CD4-positive, alpha-beta T cell treated with Interleukin-15 for 1 hour (primary cell): ENCODE measurements around the gene SMYD1.

Experiments used
- DNase-seq: peaks from one replicate; pipeline ENCODE4 v3.0.0-alpha.2; 2020

SMYD1 gene

DNA sequence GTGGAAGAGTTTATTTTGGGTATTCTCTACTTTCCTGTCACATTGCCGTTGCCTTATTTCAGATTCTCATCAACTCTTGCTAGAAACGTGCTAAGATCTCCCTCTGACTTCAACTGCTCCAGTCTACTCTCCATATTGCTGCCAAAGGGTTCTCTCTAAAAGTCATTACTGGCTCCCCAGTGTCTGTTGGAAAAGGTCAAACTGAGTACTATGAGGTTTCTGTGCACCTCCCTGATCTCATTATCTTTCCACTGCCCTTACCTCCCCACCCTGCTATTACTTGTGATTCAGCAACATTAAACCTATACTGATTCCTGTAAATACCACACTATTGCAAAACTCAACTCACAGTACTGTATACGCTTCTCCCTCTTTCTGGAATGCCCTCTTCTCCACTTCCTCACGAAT is 10.2 kb upstream of the SMYD1 start:
- DNase-seq: no peak

DNA sequence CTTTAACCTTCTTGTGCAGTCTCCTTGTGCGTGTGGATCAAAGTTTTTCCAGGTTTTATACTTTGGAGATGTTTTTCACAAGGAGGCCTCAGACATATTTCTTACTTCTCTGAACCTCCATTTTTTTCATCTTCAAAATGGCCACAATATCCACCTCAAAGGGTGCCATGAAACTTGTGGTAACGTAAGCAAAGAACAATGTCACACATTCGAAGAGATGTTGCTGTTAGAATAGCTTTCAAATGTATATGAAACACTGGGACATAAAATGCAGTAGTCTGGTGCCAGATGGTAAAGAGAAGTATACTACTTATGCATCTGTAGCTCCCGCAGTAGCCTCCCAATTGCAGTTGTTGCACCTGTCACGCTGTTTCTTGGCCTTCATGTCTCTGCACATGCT is 9.4 kb upstream of the SMYD1 start:
- DNase-seq: no peak

DNA sequence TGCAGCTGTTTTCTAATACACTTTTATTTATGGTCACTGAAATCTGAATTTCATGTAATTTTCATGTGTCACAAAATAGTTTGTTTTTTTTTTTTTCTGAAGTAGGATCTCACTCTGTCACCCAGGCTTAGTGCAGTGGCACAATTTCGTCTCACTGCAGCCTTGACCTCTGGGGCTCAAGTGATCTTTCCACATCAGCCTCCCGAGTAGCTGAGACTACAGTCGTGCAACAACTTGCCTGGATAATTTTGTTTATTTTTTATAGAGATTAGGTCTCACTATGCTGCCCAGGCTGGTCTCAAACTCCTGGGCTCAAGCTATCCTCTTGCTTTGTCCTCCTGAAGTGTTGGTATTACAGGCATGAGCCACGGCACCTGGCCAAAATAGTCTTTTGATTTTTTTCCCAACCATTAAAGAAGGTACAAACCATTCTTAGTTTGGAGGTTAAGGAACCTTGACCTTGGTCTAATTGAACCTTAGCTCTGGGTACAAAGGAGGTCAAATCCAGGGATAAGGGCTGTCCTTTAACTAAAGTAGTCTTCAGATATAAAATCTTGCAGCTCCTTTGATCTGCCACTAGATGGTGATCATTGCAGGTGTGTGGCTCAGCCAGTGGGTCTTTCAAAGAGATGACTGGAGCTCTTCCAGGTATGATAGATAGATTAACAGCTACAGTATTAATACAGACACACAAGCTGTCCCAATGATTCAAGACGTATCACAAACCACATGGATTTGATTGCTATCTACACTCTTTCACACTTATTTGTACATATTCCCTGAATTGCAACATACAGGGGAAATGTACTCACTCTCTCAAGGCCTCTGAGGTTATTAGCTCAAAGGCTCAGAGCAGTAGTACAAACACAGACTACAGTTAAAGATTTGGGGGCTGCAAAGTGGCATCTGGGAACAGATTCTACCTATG is 7.4 kb upstream of the SMYD1 start:
- DNase-seq: peak; percentile 32

DNA sequence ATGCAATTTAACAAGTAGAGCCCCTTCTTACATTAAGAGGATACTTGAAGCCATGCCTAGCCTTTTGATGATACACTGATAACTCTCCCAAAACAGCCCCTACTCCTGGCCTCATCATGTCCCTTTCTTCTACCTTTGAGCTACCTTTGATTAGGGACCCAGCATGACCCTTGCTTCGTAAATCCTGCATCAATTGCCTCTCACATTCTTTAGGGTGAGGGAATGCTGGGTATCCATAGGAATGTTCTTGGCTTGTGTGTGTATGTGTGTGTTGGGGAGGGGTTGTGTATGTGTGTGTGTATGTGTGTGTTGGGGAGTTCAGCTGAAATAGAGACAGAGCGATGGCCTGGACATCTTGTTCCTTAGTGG is 6.7 kb upstream of the SMYD1 start:
- no peak for DNase-seq

DNA sequence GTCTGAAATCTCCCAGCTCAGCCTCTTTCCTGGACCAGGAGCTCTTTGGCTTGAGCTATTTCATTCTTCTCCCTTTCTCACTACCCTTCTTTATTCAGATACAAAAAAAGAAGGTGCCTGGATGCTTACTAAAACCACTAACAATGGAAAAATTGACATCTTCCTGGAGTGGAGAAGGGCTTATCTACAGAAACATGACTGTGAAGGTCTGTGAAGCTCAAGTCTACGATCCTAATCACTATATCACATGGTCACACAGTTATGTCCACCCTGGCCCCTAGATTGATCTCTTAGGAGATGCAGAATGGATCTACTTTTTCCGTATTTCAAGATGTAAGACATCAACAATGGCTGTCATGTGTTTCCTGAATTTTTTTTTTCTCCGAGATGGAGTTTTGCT is 6.3 kb upstream of the SMYD1 start:
- DNase-seq: no peak

DNA sequence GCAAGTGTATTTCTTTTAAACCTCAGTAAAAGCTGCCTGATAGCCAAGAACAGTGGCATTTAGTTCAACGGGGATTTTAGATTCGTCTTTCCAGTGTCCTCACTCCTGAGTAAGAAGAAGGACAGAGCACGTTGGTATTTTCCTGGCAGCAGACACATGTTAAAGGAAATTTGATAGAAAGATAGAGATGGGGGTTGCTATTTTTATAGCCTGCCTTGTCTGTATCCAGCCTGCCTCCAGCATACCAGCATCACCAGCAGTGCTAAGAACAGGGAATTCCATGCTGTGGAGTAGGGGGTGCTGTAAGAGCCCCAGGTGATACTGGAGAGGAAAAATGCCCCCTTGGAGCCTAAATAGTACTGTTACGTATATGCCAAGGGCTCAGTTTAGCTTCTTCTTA is 1.1 kb upstream of the SMYD1 start:
- DNase-seq: no peak

DNA sequence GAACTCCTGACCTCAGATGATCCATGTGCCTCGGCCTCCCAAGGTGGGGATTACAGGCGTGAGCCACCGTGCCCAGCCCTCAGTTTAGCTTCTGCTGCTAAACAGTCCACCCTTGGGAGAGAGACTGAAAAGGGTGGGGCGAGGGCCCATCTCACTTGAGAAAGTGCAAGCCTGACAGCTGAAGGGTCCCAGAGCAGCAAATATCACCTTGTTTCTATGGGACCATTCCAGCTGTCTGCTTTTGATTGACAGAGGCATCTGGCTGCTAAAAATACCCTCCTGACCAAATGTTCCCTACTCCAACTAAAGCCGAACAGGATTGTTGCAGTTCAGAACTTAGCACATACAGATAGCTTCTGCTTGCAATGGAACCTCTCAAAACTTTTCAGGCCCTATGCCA is 436 bp upstream of the SMYD1 start:
- no peak for DNase-seq

DNA sequence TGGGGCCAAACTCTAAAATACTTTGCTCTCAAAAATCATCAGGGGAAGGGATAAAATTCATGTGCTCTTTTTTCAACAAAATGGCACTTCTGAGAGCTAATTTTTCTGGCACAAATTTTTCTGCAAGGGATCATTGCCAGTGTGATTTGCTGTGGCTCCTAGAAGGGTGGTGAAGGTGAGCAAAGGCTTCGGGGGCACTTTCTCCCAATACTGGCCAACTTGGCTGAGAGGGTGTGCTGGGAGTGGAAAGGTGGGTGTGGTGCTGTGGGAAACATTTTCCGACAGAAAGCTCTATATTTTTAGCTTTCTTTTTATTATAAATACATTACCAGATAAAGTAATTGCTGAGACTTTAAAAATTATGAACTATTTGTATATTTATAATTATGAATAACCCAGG is 419 bp downstream of the SMYD1 start:
- no peak for DNase-seq

DNA sequence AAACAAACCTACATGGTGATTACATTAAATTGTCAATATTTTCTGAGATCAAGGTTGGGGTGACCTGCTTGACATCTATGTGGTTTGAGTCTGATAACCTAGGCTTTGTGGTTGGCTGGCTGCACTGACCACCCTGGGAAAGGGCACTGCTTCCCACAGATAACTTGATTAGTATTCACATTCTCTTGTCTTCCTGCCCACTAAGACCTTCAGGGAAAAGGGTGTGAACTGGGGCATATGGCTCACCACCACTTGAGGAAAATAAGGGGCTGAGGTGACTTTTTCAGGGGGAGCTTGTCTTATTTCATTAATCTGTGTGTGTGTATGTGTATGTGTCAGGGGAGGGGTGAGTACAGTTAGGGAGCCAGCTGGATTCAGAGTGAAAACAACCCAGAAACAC is 1.5 kb downstream of the SMYD1 start:
- no peak for DNase-seq

DNA sequence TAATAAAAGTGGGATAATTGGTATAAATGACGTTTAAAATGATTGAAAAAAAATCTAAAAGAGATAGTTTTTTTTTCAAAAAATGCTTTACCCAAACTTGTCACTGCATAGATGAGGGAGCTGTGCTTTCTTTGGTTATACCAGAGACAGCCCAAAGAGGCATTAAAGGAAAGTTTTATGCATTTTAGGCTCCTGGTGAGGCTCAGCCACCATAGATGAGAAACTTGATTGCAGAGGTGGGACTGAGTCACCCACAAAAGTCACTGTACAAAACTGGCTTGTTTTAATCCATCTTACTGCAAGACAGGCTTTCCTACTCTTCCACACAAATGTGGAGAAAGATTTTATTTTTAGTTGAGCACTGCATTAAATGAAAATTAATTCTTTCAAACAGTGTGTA is 2.4 kb downstream of the SMYD1 start:
- DNase-seq: no peak

DNA sequence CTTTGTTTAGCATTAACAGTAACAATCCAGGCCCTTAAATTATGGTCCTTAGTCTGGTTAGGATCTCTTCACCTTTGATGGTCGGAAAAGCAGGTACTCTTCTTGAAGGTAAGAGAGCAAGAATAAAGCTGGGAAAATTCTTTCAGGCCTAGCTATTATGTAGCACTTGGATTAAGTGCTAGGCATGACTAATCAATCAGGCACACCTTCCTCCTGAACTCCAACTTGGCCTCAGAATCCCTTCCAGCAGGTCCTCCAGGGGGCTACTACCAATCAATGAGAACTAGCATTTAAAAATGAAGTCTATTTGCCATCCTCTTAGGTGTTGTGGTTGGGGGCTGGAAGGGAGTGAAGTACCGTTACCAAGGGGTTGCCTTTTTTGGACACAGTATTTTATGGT is 3.7 kb downstream of the SMYD1 start:
- no peak for DNase-seq

DNA sequence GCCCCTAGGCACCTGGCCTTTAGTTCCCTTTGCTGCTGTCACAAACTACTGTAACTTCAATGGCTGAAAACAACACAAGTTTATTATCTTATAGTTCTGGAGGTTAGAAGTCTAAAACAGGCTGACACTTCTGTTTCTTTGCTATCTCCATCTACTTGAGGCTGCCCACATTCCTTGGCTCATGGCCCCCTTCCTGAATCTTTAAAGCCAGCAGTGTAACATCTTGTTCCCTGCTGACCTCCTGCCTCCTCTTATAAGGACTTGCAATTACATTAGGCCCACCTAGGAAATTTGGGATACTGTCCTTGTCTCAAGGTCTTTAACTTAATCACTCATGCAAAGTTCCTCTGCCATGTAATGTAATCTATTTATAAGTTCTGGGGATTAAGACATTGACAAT is 6.5 kb downstream of the SMYD1 start:
- DNase-seq: no peak

DNA sequence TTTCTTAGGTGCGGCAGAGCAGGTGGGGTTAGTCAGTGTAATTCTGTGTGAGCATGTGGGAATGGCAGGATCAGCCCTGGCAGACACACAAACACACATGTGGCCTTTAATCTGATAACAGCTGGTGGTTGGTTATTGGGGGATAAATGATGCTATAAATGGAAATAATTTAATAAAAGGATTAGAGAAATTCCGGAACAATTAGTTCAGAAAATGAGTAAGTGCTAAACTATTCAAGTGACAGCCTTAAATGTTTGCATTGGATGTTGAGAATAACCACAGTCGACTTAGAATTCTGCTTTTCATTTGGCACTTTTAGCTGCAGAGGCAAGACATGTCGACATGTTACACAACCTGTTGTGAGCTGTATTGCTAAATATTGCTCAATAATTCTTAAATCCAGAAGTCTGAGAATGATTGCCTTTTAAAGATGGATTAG is 7.2 kb downstream of the SMYD1 start:
- no peak for DNase-seq

DNA sequence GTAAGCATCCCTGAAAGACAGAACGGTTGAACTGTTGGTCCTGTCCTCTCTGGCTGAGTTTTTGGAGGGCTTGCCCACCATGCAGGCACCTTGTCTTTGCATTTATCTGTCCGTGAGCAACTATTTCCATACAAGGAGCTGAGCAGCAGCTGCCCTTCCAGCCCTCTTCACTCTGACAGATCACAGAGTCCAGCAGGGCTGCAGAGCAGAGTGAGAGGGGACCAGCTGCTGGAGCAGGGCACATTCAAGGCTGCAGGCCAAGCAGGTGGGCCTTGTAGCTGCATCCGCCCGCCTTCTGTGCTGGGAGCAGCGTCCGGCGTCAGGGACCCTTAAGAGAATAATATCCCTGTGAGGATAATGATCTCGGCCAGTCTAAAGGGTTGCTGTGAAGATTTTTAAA is 9.5 kb downstream of the SMYD1 start:
- no peak for DNase-seq

DNA sequence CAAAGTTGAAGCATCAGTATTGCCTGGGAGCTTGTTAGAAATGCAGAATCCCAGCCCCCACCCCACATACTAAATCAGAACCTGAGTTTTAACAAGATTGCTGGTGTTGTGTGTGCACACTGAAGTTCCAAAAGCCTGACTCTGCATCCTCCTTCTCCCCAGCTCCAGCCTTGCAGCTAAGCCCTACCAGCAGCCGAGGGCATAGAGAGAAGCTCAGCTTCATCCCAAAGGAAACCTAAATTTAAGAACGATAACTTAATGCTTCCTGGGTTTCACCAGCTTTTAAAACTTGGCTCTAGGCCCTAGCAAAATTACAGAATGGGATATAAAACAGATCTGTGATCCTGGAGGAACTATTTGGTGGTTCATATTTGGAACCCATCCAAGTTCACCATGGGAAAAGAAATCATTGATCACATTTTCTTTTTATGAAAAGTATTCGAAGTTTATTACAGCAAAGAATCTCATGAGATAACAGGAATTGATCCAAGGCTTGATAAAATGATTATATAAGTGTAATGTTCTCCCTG is 11.1 kb downstream of the SMYD1 start:
- DNase-seq: no peak

DNA sequence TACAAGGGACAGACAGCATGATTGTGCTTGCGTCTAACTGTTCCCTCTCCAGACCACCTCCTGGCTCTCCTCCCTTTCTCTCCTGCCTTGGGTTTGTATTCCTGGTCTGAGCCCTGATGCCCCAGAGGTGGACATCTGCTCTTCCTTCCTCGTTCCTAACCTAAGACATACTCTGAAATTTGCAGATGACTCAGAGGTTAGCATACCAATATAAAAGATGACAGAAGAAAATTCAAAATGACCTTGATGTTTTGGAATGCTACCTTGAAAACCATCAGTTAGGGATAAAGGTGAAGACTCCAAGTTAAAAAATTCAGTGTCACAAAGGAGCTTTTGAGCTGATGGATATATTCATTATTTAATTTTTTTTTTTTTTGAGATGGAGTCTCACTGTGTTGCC is 12.9 kb downstream of the SMYD1 start:
- DNase-seq: no peak

DNA sequence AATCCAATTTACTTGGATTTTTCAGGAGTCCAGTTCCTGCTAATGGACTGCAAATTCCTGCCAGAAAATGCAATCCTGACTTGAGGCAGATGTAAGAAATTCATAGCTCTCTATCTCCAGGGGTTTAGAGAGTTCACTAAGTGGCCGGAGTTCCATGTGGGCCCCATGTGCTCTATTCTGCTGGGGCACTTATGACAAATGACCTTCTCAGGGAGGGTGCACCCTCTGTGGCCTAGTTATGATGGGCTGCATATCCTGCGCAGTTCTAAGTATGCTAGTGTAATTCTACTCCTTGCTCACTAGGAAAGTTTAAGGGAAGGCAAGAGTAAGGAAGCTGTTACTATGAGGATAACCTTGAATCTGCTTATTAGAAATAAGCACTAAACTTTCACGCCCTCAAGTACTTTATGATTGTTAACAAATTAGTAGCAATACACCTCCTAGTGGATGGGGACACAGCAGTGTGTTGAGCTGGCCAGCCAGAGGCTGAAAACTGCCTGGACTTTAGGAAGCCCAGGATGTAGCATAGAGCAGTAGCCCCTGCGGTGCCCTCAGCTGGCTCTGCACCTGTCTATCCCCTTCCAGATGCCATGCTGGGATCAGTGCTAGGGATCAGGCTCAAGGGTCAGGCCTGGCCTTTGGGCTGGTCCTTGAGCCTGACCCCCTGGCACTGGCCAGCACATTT is 14.4 kb downstream of the SMYD1 start:
- no peak for DNase-seq

DNA sequence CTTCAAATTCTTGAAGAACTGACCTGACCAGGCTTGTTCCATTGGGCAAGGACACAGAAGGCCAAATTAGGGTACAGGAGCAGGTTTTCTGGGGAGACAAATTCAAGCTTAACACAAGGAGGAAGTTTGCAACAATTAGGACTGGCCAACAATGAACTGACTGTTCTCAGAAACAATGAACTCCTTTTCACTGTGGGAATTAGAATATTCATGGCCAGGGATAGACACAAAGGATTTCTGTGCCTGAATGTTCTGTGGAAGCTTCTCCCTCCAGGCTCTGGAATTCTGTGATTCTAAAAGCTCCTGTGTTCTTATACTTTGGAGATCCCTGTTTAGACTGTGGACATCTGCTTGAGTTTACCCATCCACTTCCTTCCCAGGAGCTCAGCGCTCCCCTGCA is 15.2 kb downstream of the SMYD1 start:
- DNase-seq: no peak

DNA sequence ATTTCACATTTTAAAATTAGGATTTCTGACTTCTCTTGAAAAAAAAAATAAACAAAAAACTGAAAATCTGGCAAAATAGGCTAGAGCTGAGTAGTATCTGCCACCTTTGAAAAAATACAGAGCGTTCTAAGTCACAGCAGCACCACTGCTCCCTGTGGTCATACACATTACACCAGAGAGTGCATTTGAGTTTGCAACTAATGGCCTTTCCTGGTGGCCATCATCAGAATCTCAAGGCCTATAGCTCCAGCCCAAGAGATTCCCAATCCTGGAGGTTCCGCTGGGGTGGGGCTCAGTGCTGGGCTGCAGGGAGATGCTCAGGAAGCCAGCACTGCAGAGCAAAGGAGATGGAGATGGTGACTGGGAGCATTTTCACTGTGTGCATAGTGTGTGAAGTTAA is 17.5 kb downstream of the SMYD1 start:
- DNase-seq: no peak

DNA sequence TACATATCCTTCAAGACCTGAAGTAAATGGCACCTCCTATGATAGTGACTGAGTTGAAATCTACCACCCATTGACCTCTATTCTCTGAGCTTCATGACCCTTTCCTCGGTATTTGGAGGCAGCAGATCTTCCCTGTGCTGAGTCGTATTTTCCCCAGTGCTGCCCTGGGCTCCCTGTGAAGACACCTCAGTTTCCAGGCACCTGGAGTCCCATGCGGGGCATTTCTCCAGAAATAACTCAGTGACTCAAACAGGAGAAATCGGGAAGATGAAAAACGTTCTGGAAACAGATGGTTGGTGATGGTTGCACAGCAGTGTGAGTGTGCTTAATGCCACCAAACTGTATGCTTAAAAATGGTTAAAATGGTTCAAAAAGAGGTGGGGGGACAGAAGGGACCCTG is 18.0 kb downstream of the SMYD1 start:
- no peak for DNase-seq

DNA sequence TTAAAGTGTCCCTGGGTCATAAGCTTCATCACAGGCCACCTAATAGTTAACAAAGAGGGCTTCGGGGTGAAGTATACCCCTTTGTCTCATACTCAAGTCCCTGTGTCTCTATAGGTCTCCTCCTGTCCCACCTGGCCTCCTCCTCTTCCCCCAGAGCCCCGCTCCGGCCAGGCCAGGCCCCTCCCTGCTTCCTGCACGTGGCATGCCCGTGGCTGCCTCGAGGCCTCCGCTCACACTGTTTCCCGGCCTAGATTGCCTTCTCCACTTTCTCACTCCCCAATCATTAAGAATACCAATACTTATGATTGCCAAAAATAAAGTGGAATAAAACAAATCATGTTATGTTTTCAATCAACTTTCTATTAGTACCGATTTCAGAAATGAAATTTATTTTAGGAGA is 18.8 kb downstream of the SMYD1 start:
- DNase-seq: no peak

DNA sequence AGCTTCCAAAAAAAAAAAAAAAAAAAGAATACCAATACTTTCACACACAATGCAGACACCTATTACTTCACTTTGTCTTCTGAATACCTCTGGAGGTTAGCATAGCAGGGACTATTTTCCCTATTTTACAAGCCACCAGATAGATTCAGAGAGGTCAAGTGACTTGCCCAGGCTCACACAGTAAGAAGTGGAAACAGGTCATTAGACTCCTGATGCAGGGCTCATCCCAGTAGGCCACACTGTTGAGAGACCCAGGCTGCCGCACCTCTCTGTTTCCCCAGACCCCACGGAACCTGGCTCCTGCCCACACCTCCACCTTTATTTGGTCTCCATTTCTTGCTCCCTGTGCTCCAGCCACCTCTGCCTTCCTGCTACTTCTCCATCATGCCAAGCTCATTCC is 19.4 kb downstream of the SMYD1 start:
- DNase-seq: no peak

DNA sequence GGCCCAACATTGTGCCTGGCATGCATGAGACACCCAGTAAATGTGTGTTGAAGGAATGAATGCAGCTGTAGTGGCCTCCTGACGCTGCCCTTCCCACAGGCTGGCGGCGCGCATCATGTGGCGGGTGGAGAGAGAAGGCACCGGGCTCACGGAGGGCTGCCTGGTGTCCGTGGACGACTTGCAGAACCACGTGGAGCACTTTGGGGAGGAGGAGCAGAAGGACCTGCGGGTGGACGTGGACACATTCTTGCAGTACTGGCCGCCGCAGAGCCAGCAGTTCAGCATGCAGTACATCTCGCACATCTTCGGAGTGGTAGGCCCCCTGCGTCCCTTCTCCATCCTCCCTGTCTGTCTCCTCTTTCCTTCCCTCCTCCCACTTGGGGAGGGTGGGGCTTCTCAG is 20.1 kb downstream of the SMYD1 start:
- DNase-seq: no peak

DNA sequence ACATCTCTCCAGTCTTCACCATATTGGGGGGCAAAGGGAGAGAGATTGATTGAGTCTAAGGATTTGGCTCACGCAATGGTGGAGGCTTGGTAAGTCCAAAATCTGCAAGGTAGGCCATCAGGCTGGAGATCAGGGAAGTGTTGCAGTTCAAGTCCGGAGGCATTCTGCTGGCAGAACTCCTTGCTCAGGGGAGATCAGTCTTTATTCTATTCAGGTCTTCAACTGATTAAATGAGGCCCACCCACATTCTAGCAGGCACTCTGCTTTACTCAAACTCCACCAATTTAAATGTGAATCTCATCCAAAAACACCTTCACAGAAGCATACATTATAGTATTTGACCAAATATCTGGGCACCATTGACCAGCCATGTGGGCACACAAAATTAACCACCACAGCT is 21.4 kb downstream of the SMYD1 start:
- no peak for DNase-seq
